GM21576 (cell line): ENCODE data around the gene OSBPL3.

Experiments
- ATAC-seq: cut with Tn5 transposase; IDR thresholded peaks from one replicate; pipeline ENCODE4 v1.9.1; 2021; ENCODE audit warnings: mild to moderate bottlenecking, moderate library complexity; ENCODE audit not compliant: unreplicated experiment

The OSBPL3 gene

DNA sequence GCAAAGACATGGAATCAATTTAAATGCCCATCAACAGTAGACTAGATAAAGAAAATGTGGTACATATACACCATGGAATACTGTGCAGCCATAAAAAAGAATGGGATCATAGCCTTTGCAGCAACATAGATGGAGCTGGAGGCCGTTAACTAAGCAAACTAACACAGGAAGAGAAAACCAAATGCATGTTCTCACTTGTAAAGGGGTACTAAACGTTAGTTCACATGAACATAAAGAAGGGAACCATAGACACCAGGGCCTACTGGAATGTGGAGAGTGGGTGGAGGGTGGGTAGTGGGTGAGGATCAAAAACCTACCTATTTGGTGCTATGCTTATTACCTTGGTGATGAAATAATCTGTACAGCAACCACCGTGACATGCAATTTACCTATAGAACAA lies 144.3 kb downstream of the OSBPL3 start:
- ATAC-seq: peak; percentile 12

DNA sequence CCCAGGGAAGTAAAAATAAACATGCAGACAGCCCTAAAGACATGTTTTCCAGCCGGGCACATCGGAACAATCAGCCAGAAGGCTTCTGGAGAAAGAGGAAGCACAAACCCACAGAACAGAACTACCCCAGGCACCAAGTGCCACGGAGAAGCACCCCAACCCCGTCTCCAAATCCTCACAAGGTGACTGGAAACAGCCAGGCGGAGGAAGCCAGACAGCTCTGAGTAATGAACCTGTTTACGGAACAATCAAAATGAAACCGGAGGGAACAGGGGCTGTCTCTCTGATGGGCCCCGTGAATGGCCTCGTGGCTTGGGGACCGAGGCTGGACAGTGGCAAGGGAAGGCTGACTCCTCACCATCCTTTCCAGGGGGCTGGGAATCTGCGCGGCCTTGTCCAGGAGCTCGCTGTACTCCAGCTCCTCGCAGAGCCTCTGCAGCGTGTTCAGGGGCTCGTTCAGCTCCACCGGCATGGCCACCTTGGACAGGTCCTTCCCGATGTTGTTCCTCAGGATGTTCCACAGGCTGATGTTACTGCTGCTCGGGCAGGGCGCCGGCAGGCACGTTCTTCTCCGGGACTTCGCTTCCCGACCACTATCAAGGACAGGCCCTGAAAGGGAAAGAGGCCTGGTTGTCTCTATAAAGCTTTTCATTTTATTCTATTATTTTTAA lies 145.7 kb downstream of the OSBPL3 start:
- ATAC-seq: no peak

DNA sequence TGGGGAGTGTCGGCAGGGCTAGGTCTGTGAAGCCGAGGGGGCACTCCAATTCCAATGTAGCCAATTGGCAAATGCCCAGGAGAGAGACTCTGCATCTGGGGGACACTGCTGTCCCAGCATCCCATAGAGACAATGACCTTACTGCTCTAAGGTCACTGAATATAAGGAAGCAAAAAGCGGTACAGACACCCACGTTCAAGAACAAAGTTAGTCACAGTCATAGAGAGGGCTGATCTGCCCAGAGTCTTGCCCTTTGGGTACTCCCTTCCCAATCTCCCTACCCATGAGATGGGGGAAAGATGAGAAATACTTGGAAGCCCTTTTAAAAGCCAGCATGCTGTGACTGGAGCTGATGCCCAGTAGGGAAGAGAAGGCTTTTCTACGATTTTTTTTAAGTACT lies 146.4 kb downstream of the OSBPL3 start:
- no peak for ATAC-seq

DNA sequence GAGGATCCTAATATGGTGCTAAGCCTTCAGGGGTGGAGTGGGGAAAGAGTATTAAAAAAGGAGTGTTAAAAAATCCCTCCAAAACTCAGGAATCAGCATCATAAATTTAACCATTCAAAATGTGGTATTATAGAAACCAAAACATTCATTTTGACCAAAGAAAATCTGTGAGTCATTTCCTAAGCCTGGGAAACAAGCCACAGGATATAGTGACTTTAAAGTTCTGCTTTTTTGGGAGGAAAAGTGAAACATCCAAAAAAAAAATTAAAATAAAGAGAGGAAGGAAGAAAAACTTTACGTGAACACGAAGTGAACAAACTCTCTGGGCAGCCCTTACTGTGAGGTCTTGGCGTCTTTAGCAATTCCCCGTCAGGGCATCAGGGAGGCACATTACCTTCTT lies 148.7 kb downstream of the OSBPL3 start:
- no peak for ATAC-seq

- ATAC-seq: no peak
Observed at GRCh38 chr7:24830440-24831050, 149.4 kb downstream of the OSBPL3 start.

DNA sequence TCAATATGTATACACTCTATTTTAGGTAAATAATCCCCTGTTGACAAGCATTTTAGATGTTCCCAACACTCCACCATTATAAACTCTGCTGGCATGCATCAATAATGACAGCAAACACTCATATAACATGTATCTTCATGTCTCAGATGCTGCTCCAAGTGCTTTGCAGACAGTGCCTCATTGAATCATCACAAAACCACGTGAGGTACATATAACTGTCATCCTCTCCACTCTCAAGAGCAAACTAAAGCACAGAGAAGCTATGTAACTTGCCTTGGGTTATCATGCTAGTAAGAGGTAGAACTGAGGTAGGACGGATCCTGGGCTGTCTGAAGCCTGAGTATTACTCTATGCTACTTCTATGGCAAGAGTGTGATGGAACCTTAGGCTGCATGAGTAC lies 150.2 kb downstream of the OSBPL3 start:
- ATAC-seq: no peak

DNA sequence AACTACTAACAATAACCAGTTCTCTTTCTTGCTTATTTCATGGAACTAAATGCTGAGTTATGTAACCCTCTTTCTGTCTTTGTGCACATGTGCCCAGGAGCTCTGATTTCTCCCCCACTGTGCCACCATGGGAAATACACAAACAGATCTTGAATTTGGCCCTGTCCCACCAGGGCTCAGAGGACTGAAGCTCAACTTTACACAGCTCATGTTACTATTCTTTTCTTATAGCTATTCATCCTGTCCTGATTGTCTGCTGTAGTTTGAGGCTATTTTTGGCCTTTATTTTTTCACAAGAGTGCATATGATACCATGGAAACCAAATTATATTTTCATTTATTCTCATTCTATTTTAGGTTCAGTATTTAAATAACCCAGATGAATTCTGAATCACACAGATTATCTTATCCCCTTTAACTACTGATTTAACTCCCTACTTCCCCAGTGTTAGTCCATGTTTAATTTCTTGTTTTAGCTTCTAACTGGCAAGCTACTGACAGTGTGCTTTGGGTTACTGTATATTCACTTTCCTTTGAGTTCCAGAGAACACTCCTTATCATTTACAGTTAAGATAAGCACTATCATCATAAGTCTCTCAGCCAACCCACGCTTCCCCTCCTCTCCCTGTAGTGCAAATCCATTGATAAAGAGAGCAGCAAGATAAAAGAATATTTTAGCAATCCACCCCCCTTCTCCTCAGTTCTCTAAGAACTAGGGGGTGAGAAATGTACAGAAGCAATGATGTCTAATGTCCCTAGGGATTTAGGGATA lies 150.9 kb downstream of the OSBPL3 start:
- ATAC-seq: no peak

DNA sequence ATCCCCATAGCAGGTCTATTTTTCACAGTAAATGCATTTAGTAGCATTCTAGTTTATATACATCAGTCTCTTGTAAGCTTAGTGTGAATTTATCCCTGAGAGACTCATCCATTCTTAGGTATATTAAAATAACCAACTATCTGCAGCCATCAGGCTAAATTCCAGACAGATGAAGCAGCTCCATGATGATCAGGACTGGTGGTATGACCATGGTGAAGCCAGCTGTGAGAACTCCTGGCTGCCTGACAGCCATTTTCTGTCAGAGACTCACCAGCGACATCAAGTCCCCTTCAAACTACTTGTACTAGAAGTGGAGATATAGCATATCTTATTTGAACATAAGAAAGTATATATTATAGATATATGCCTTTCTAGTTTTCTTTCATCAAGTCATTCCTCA lies 152.4 kb downstream of the OSBPL3 start:
- ATAC-seq: no peak

- no peak for ATAC-seq
Observed at GRCh38 chr7:24827027-24827426, 153.0 kb downstream of the OSBPL3 start.

DNA sequence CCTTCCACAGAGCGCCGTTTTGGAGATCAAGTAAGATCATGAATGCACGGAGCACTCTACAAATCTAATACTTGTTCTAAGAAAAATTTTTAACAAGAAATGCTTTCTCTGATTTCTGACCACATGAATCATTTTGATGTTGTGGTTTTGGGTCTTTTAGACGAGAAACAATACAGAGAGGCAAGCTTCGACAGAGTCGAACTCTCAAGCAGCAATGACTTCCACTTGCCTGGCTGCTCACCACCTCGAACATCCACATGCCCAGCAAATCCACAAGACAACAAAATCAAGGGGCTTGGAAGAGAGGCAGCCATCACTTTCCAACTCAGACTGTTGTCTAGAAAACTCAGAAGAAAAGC lies 153.3 kb downstream of the OSBPL3 start:
- no peak for ATAC-seq

- no peak for ATAC-seq
Observed at GRCh38 chr7:24825931-24826661, 153.9 kb downstream of the OSBPL3 start.

DNA sequence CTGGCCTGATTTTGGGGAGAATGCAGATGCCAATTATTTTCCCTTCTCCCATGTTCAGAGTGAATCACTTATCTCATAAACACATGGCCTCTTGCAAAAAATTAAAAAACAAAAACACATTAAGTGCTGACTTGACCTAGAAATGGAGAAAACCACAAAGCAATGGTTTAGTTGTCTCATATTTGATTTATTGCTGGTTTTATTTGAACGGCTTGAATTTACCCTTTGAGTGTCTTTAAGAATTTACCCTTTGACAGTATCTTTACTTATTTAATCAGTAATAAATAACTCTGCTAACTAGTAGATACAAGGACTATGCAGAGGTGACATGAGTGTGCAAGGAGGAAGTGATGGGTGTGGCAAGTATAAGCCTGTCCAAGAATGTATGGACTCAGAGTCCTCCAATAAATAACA lies 154.6 kb downstream of the OSBPL3 start:
- ATAC-seq: no peak

DNA sequence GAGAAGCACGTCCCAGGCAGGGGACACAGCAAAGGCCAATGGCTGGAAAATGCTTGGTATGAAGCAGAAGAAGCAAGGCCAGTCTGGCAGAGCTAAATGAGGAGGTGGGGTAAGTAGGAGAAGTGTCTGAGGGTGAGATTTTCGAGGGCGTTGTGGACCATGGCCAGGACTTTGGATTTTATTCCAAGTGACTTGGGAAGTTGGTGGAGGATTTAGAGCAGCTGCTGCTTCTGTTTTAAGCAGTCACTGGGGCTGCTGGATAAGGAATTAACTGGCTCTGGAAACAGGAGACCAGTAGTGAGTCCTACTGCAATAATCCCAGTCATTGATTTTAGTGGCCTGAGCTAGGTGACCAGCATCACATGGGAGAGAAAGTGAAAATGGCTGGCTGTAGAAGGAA lies 155.1 kb downstream of the OSBPL3 start:
- no peak for ATAC-seq

DNA sequence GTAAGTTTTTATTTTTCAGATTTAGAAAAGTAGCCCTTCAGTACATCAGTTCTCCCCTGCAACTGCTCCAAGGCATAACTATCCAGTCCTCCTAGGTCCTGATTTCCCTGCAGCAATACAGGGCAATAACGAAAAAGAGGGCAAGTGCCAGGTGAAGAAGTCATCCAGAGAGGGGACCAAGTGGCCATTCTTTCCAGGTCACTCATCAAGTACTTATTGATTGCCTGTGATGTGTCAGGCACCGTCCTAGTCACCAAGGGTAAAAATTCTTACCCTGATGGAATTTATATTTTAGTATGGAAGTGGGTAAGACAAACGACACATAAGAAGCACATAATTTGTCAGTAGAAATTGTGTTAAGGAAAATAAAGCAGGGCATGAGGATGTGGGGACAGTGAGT lies 155.6 kb downstream of the OSBPL3 start:
- ATAC-seq: no peak

- ATAC-seq: no peak
Observed at GRCh38 chr7:24821754-24822054, 158.3 kb downstream of the OSBPL3 start.

DNA sequence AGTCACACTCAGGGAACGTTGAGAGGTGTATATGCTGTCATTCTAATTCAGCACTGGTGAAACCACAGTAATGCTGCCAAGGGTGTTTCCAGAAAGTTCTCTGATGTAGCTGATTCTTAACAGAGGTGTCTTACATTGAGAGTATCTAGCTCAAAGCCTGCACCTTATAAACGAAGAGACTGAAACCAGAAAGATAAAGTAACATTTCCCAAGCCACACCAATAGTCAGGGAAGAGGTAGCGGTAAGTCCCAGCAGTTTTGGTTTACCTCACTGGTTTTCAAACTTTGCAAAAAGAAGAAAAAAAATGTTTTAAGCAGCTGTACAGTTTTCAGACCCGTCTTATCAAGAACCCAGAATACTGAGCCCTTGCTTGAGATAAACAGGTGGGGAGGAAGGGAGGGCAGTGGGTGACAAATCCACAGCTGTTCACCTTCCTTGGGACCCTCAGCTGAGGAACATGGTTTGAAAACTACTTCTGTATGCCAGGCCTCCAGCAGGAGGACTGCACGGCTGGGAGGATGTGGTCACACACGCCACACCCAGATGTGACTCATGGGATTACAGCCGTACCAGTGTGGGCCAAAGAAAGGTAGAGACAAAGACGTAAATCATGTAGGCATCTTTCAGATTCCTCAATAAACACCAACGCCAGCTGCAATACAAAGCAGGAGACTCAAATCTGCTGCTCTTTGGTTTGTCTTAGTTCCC lies 158.8 kb downstream of the OSBPL3 start:
- ATAC-seq: peak; percentile 81

GRCh38 chr7:24820730-24821044 lies 159.3 kb downstream of the OSBPL3 start:
- ATAC-seq: no peak

DNA sequence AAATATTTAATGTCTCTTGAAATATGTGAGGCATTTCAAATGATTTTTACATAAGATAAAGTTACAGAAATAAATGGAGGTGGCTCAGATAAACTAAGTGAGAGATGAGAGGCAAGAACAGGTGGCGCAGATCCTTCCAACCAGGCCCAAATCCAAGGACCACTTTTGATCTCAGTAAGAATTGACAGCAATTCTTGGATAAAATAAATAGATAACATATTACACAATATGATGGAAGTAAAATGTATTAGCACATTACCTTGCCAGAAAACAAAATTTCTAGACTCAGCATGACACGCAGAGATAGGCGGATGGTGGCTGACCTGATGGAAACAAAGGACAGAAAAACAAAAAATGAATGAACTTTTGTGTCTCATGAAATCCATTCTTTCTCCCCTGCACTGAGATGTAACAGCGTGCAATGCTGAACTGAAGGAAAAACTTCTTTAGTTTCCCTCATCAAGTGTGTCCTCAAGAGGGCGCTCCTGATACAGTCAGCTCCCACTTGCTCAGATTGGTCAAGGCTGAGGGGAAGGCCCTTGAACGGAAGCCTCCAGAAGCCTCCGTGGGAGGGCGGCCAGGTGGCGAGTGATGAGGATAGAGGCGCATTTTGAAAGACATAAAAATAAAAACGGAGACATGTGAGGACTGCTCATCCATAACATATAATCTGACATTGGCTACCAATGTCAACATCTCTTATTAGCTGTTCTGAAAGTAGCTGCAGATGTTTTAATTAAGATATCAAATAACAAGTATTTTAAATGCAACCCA lies 159.9 kb downstream of the OSBPL3 start:
- ATAC-seq: peak; percentile 61

- no peak for ATAC-seq
Observed at GRCh38 chr7:24817339-24817738, 162.6 kb downstream of the OSBPL3 start.

- no peak for ATAC-seq
Observed at GRCh38 chr7:24816868-24817267, 163.1 kb downstream of the OSBPL3 start.
